Measurements from ENCODE around the gene MAOB. TPM values are rescaled to one million over a fixed set of nuclear protein-coding genes. Genes with fewer than 3 reads are reported as not detected.

The MAOB gene
- total and polyA plus RNA-seq, 10 of the 15 experiments (the other 5 are each of a cell fraction or from before 2014, with no cell fraction given) = 0.21 TPM; not detected in 9

- TF ChIP-seq BRCA1 (IDR thresholded peaks at IDR 0.05; ENCODE audit: low read depth, low read length) (no peak), YY1 (IDR thresholded peaks at IDR 0.05; ENCODE audit: low read depth, low read length) (no peak), TCF7 (IDR thresholded peaks at IDR 0.05; ENCODE audit: borderline replicate concordance) (no peak)
- Histone ChIP-seq H4K20me1 (ENCODE audit: control insufficient read depth, insufficient read depth) (no peaks in the 10 kb centered on the region), H3K9me3 (replicated peaks; ENCODE audit: control insufficient read depth, insufficient read depth, low read length) (no peaks in the 10 kb centered on the region), H3K4me3 (no peak overlapping the region), H3K79me2 (ENCODE audit: control insufficient read depth, insufficient read depth, low read length) (no peaks in the 10 kb centered on the region), H3K4me1 (ENCODE audit: control insufficient read depth, insufficient read depth, low read length) (no peaks in the 10 kb centered on the region), H3K27me3 (replicated peaks in 1 of 2; ENCODE audit: control insufficient read depth in 2 of 2, insufficient read depth in 2 of 2, low read length in 1 of 2) (no peaks in the 10 kb centered on the region), H3K4me2 (ENCODE audit: control insufficient read depth, insufficient read depth) (no peak overlapping the region), H3K36me3 (ENCODE audit: control insufficient read depth in 2 of 2, insufficient read depth in 2 of 2, low read length in 1 of 2) (no peaks in the 10 kb centered on the region), H3K27ac (ENCODE audit: control insufficient read depth, insufficient read depth) (no peak overlapping the region), H2AFZ (ENCODE audit: control insufficient read depth, low read depth, low read length) (no peak overlapping the region), H3K9ac (ENCODE audit: control insufficient read depth, insufficient read depth, low read length) (no peak overlapping the region)
- ChIA-PET CTCF (no interaction called here), RAD21 (ENCODE audit: unreplicated experiment) (no interaction called here), POLR2A (no interaction called here), SMC1A (ENCODE audit: uncharacterized antibody, unreplicated experiment) (no interaction called here)
- 7% methylated on average over 5 of the region's 5 CpGs for WGBS (ENCODE audit: insufficient coverage, insufficient replicate concordance, low lambda C conversion rate, missing lambda C conversion rate)
- intact Hi-C loops (cut with micrococcal nuclease; ENCODE audit: unreplicated experiment) (no loop called here), in situ Hi-C loops (cut with MboI) (no loop called here)
- BruUV-seq (replicated peaks) = no TSS peak
- FAIRE-seq (no peak), DNase-seq (ENCODE audit: low read depth, low spot score) (no peak), ATAC-seq (no peak)
Measured at GRCh38 chrX:43865791-43866190, 16.5 kb downstream of the MAOB start.

GRCh38 chrX:43862434-43862833 is 19.8 kb downstream of the MAOB start:
- H3K9ac ChIP-seq (ENCODE audit: control insufficient read depth, insufficient read depth, low read length) = no peak overlapping the region
- ATAC-seq (no peak), DNase-seq (ENCODE audit: low read depth, low spot score) (no peak), FAIRE-seq (no peak)
- H3K4me1 ChIP-seq (ENCODE audit: control insufficient read depth, insufficient read depth, low read length) = no peaks in the 10 kb centered on the region
- SMC1A ChIA-PET (ENCODE audit: uncharacterized antibody, unreplicated experiment) = no interaction called here
- H2AFZ ChIP-seq (ENCODE audit: control insufficient read depth, low read depth, low read length) = no peak overlapping the region
- no peak overlapping the region for H3K27ac ChIP-seq (ENCODE audit: control insufficient read depth, insufficient read depth)
- no peak overlapping the region for H3K4me2 ChIP-seq (ENCODE audit: control insufficient read depth, insufficient read depth)
- WGBS (ENCODE audit: insufficient coverage, insufficient replicate concordance, low lambda C conversion rate, missing lambda C conversion rate) = 83% methylated on average over 1 of the region's 1 CpG
- POLR2A ChIA-PET = no interaction called here
- in situ Hi-C loops (cut with MboI) = no loop called here
- CTCF ChIA-PET = no interaction called here
- intact Hi-C loops (cut with micrococcal nuclease; ENCODE audit: unreplicated experiment) = no loop called here
- BruUV-seq (replicated peaks) = no TSS peak
- H4K20me1 ChIP-seq (ENCODE audit: control insufficient read depth, insufficient read depth) = no peaks in the 10 kb centered on the region
- no peak overlapping the region for H3K4me3 ChIP-seq
- RAD21 ChIA-PET (ENCODE audit: unreplicated experiment) = no interaction called here
- H3K27me3 ChIP-seq (replicated peaks in 1 of 2; ENCODE audit: control insufficient read depth in 2 of 2, insufficient read depth in 2 of 2, low read length in 1 of 2) = no peaks in the 10 kb centered on the region
- H3K36me3 ChIP-seq (ENCODE audit: control insufficient read depth in 2 of 2, insufficient read depth in 2 of 2, low read length in 1 of 2) = no peaks in the 10 kb centered on the region
- H3K79me2 ChIP-seq (ENCODE audit: control insufficient read depth, insufficient read depth, low read length) = no peaks in the 10 kb centered on the region
- no peak for TF ChIP-seq PAX5 (IDR thresholded peaks at IDR 0.05; ENCODE audit: borderline replicate concordance, low read depth, low read length)
- H3K9me3 ChIP-seq (replicated peaks; ENCODE audit: control insufficient read depth, insufficient read depth, low read length) = no peaks in the 10 kb centered on the region
